Fibroblast of skin of abdomen (primary cell): Measurements from ENCODE around the gene ZNF839.
"Not testable (repeated sequence)": the region's sequence is repeated elsewhere in the genome, so short reads cannot be mapped to it uniquely, and the experiment has no call there.

Experiments
- DNase-seq: peaks from one replicate; pipeline ENCODE4 v3.0.0-alpha.2; 2013

The ZNF839 gene

DNA sequence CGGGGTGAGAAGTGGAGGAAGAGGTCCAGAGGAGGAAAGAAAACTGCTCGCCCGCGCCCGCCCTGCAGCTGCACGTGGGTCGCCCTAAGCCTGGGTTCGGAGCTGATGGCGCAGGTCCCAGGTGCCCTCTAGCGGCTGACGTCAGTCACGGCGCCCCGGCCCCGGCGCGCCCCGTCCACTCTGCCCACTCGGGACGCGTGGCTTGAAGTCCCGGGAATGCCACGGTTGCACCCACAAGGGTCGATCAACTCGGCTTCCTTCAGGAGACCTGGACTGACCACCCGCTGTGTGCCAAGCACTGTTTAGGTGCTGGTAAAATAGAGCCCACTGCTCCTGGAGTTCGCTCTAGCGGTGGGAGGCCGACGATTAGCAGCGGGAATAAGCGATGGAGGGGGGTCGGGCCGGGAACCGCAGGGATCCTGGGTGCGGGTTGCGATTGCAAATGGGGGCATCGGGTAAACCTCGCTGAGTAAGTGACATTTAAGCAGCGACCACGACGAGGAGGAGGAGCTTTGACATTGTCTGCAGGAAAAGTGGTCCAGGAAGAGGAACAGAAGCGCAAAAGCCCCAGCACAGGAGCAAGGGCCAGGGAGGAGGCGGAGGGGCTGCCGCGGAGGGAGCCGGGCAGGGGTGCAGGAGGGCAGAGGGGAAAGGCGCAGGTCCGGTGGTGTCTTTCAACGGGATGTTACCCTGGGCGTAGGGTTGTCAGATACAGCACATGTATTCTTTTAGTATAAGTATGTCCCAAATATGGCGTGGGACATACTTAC lies 5.1 kb upstream of the ZNF839 start:
- DNase-seq, result peak; percentile 72

DNA sequence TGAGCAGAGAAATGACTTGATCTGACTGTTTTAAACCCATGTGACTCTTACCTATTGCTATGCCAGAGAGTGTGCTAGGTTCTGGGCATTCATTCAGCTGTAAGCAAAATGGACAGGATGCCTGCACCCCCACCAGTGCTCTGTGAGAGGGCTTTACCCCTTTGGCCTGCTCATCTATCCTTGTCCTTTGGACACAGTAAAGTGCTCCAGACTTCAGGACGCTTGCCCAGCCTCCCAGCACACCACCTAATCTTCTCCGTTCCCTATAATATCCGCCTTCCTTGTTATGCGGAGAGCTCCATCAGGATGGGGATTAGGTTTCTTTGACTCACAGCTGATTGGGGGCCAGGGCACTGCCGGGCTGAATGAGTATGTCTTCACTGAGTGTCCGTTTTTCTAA lies 4.4 kb upstream of the ZNF839 start:
- DNase-seq, result no peak

DNA sequence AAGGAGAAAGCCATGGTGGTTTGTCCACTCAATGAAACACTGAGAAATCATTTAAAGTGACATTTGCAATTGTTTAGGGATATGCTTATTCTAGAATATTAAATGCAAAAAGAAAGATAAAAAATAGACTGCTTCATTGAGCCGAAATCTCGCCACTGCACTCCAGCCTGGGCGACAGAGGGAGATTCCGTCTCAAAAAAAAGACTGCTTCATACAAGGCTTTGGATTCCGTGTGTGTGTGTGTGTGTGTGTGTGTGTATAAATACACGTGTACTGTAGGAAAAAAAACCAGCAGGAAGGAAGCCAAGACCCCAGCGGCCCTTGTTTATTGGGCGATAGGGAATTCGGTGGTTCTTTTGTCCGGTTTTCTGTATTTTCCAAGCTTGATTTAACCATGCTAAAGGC lies 3.2 kb upstream of the ZNF839 start:
- peak; percentile 79 for DNase-seq

DNA sequence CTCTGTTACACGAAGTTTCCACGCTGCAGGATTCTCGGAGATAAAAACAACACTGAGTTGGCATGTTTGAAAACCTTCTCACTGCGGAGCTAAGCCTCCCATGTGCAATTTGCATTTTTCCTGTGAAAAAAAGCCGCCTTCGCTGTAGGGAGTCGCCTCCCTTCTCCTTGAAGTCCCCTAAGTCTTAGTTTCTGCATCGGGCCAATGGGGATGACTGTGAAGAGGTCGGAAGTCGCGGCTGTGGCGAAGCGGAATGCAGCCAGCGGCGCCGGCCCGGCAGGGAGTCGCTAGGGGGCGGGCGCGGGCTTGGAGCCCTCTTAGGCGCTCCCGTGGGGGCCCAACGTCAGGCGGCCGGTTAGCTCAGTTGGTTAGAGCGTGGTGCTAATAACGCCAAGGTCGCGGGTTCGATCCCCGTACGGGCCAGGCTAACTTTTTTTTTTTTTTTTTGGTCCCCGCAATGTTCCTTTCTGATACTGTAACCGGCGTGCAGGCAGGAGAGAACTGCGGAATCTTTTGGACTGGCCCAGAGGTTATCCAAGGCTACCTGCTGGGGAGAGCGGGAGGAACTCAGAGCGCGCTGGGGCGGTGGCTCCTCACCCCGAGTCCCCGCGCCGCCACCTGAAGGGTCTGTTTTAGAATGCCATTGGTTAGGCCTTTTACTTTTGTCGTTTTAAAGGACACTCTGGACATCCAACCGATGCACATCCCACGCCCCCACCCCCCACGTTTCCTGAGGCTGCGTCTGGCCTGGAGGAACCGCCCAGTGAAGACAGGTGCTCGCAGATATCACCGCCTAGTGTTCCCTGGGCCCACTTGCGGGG lies 2.6 kb upstream of the ZNF839 start:
- DNase-seq, result peak; percentile 90

DNA sequence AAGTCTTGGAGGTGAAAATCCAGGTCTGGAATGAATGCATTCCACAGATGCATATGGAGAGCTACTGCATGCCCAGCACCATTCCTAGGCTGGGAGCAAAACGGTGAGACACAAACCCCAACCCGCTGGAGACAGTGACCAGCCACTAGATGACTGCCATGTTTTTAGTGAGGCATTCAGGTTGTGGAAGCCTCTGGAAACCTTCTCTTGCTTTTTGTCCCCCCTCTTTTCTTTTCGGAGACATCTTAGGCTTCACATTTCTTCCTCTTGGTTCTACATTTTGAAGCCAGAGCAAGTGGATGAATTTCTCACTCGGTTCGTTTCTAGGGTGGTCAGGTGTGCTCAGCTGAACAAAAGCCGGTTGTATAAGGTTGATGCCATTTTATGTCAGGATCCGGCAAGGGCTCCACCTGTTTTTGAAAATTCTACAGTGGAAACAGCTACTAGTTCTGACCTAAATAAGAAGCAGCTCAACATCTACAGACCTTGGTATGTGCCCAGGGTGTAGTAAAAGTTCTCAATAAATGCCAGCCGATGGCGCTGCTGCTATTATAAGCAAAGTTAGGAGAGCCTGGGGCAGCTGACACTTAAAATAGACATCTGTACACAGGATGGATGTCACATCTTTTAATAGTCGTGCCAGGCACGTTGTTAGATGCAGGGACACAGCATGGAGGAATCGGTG lies 1.8 kb upstream of the ZNF839 start:
- no peak for DNase-seq

DNA sequence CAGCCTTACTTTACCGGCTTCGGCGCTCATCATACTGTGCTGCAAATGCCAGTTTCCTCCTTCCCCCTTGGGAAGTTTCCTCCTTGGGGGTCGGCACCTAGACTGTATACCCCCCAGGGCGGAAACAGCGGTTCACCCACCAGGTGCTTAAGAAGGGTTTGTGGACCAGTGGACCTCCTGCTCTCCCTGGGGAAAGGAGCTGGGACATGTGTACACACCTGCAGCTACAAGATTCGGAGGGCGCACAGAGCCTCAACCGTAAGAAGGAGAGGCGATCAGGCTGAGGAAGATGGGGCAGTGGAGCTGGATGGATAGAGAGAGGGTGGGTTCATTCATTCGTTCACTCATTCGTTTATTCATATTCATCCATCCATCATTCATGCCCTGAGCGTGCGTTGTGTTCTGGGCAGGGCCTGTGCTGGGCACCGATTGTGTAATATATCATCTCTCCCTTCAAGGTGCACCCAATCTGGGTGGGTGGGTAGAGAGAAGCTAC lies 717 bp upstream of the ZNF839 start:
- DNase-seq, result no peak

DNA sequence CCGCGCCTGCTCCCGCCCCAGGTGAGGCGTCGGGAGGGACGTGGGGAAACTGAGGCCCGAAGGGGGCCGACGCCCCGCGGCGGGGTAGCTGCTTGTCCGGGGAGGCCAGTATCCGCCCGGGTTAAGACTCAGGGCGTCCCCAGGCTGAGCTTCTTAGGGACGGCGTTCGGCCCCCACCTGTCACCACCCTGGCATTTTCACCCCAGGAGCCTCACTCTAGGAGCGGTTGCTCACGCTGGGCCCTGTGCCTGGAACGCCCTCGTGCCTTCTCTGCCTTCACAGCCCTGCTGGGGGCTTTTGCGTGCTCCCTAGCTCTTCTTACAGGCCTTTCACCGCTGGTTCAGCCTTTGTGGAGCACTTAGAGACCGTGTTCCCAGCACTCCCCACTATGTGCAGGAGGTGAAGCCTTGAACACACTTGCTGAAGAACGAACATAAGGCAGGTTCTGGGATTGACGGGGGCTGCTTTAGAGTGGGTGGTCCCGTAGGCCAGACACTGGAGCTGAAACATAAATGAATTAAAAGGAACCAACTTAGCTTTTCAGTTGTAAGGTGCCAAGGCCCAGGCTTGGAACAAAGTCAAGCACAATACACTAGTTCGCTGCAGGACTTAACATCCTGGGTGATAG lies 601 bp downstream of the ZNF839 start:
- peak; percentile 45 for DNase-seq

DNA sequence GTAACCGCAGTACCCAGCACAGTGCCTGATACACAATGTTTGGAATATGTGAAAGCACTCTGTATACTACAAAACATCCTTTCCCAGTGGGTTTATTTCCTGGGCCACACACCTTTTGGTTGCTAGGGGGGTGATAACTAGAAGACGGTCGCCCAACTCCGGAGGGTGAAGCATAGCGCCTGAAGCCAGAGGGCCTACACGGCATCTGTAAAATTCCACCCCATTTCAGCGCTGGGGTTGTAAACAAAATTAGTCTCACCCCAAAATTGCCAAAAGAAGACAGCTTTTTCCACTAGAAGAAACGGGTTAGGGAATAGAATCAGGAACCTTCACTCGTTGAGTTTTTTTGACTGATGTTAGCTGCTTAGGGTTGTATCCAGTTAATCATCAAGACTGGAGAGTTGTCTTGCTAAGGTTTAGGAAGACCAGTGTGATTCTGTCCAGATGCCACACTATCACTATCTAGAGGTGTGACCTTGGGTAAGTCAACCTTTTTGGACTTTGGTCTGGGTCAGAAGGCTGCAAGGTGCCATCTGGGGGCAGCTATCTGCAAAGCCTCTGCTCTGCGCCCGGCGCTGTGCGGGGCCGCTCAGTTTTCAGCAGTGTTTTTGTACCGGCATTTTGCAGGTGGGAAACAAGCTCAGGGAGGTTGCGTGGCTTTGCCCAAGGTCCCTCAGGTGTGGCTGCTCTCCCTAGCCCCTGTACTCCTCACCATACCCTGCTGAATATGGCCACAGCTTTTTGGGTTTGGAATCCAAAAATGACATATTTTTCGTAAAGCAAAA lies 1.3 kb downstream of the ZNF839 start:
- no peak for DNase-seq

DNA sequence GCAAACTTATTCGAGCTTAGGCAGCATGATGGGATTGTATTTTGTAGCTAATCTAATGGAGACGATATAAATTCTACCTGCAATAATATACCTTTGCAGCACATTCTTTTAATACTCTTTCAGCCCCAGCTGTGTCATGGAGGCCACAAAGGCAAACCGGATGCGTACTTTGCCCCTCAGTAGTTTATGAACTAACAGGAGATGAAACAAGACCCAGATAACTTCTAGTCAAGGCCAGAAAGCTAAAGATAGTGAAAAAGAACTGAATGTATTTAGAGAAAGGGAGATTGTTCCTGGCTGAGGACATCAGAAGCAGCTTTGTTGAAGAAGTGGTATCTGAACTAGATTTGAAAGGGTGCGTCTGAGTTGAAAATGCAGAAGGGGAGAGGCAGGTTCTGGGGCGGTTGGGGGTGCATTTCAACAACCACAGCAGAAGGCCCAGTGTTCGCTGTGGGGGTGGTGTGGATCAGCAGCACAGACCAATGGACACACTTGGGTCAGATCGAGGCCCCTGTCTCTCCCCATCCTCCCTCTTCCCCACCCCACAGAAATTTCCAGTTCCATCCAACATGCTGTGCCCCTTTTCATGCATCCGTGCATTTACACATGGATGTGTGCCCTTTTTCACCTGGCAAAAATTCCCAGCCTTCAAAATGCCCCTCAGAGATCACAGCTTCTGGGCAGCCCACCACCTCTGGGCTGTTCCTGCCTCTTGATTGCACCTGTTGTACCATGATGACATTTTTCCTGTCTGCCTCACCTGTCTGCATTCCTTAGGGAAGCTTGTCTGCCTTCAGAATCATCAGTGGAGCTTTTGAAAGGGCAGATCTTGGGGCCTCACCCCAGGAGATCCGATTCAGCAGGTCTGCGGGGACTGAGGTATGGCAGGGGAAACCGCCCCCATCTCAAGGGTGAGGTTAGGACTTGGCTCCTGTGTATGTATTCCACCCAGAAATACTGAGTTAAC lies 2.2 kb downstream of the ZNF839 start:
- no peak for DNase-seq

DNA sequence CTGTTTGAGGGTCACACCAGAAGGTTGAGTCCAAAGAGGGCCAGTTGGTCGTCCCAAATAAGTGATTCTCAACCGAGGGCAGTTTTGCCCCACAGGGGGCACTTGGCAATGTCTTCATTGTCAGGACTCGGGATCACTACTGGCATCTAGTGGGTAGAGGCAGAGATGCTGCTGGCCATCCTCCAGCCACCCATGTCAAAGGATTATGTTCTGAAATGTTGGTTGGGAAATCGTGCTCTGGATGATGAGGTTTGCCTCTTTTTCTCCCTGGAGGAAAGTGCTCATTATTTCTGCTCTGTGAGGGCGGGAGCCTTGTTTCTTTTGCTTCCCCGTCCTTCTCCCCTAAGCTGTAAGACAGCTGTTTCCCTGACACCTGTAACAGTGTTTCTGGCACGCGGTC lies 3.6 kb downstream of the ZNF839 start:
- peak; percentile 76 for DNase-seq

DNA sequence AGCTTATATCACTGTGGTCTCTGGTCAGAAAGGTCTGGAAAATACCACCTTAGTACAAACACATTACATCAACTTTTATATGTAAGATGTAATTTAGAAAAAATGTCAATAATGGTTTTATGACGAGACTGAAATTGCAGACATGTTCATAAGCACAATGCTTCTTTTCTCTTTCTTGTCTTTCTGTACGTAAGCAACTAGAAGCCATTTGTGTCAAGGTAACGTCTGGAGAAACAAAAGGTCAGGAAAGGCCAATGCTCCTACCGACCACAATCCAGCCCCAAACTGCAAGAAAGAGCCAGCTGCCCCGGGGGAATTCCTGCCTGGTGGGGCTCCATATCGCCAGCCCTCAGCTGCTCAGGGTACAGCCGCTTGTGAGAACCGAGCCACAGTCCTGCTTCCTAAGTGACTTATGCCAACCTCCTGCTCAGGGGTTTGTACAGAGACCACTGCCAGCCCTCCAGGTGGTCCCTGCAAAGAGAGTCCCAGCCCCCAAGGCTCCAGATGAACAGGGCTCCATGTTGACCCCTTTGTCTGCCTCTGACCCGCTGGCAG lies 6.3 kb downstream of the ZNF839 start:
- no peak for DNase-seq

DNA sequence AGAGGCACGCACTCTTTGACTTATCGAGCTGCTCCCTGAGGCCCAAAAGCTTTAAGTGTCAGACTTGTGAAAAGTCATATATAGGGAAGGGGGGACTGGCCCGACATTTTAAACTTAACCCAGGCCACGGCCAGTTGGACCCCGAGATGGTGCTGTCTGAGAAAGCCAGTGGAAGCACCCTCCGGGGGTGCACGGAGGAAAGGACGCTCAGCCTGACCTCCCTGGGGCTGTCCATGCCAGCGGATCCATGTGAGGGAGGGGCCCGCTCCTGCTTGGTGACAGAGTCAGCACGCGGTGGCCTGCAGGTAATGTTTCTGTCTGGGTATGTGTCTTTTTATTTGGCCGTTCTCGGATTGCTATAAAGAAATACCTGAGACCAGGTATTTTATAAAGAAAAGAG lies 7.0 kb downstream of the ZNF839 start:
- DNase-seq, result no peak

DNA sequence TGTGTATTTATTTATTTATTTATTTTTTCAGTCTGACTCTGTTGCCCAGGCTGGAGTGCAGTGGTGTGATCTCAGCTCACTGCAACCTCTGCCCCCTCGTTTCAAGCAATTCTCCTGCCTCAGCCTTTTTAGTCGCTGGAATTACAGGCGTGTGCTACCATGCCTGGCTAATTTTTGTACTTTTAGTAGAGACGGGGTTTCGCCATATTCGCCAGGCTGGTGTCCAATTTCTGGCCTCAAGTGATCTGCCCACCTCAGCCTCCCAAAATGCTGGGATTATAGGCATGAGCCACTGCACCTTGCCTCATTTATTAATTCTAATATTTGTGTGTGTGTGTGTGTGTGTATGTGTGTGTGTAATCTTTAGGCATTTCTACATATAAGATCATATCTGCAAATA lies 9.8 kb downstream of the ZNF839 start:
- DNase-seq, result not testable (repeated sequence)

DNA sequence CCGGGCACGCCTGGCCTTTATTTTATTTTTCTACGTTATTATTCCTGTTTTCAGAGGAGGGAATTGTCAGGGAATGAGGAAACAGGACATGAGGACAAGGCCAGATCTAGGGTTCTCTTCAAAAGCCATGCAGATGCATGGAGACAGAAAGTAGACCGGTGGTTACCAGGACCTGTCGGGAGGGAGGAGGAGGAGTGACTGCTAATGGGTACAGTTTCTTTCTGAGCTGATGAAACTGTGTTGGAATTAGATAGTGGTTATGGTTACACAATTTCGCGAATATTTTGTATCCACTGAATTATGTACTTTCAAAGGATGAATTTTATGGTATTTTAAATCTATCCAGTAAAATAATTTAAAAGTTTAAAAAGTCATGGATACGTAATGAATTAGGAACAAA lies 11.3 kb downstream of the ZNF839 start:
- no peak for DNase-seq

DNA sequence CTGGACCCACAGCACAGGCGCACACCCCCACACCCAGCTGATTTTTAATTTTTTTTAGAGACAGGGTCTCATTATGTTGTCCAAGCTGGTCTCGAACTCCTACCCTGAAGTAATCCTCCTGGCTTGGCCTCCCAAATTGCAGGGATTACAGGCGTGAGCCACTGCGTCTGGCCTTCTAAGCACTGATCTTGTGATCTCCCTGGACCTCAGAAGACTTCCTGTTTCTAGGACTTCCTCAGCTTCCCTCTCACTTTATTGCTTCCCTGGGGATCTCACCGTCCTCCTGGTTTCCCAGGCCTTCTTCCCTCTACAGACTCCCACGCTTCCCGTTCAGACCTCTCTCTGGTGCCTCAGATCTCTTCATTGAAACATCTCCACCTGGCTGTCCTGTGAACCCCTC lies 13.8 kb downstream of the ZNF839 start:
- DNase-seq, result no peak

DNA sequence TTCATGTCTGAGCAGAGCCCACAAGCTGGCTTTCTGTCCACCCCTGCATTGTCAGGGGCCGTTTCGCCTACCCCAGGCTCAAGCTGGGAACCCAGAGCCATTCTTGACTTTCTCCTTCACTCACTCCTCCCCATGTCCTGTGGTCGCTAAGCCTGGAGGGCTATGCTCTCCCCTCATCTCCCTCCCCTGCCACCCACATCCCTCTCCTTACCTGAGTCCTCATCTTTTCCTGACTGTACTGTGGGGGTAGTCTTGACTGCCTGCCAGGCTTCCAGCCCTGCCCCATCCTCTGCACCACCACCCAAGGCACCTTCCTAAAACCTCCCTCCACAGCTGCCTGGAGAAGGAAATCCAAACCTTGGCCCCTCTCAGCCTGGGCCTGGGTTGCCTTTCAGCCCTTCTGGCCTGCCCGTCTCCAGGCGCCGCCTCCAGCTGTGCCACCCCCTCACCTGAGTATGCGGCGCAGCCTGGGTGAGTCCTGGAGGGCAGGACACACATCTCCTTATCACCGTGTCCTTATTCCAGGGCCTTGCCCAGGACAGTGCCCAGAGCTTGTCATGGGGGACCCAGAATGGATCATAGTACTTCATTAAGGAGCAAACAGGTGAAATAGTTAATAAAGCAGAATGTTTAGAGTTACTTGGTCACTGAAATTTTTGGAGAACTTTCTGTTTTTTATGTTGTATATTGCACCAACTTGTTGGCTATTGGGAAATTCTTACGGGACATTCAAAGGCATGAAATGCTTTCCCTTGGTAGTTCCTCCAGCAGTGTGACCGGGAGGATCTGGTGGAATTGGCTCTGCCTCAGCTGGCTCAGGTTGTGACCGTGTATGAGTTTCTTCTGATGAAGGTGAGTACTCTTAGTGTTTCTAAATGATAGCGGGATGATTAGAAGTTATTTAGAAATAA lies 14.5 kb downstream of the ZNF839 start:
- DNase-seq, result no peak

DNA sequence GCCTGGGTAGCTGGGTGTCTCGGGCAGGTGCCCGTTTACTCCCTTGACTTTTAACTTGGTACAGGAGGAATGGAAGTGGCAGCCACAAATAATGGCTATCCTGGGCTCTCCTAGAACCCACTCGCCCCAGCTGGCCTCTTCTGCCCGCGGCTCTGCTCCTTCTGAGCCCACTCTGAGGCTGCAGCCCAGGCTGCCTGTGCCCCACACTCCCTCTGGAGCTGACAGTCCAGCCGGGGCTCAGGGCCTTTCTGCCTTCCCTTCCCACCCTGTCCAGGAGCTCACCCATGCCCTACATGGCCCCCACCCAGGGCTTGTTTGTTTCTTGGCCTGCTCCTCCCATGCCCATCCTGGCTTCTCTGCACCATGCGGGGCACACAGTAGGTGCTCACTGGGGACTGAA lies 15.6 kb downstream of the ZNF839 start:
- no peak for DNase-seq

DNA sequence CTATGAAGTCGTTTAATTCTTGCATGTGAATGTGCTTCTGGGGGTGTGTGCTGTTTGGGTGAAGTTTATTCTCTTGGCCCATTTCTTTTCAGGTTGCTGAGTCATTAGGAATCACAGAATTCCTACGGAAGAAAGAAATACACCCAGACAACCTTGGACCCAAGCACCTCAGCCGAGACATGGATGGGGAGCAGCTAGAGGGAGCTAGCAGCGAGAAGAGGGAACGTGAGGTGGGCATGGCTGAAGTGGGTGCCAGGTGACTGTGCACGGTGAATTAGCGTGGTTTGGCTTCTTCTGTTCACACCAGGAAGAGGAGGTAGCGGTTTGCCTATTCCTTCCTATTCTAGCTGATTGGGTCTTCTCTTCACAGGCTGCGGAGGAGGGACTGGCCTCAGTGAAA lies 19.2 kb downstream of the ZNF839 start:
- no peak for DNase-seq

DNA sequence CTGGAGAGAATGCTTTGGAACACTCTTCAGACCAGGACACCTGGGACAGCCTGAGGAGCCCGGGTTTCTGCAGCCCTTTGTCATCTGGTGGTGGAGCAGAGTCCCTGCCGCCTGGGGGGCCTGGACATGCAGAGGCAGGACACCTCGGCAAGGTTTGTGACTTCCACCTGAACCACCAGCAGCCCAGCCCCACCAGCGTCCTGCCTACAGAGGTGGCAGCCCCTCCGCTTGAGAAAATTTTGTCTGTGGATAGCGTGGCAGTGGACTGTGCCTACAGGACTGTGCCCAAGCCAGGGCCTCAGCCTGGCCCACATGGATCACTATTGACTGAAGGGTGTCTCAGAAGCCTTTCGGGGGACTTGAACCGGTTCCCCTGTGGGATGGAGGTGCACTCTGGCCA lies 22.0 kb downstream of the ZNF839 start:
- no peak for DNase-seq
